ENCODE results near the gene KCNJ6.

KCNJ6 gene

DNA sequence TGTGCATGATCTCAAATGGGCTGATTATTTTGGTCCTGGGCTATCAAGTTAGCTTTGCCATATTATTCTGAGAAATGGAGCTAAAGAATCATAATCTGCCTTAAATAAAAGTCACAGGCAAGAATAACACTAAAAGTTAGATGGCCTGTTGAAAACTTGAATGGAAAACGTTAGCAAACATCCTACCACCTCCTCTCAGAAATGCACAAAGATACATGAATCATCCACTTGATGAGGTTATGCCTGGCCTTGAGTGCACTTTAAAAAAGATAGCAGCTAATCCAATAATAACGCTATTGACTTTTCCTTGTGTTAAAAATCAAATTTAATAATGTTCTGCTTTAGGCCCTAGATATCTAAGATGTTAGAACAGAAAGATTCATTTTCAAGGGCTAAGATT lies 108.0 kb downstream of the KCNJ6 start:
- in situ Hi-C loops (cut with MboI; ENCODE audit: low sequenced_read_pairs), result no loop called here
- no peaks in the 10 kb centered on the region for H3K9me3 ChIP-seq
- H3K36me3 ChIP-seq (replicated peaks), result no peaks in the 10 kb centered on the region
- H3K4me3 ChIP-seq, result no peak overlapping the region
- H3K27me3 ChIP-seq (ENCODE audit: low read depth), result no peaks in the 10 kb centered on the region
- H3K4me1 ChIP-seq, result no peaks in the 10 kb centered on the region
- DNase-seq (ENCODE audit: low spot score in 2 of 2), result no peak

GRCh38 chr21:37805266-37805665 lies 111.0 kb downstream of the KCNJ6 start:
- in situ Hi-C loops (cut with MboI; ENCODE audit: low sequenced_read_pairs), result no loop called here
- Histone ChIP-seq H3K36me3 (replicated peaks) (no peaks in the 10 kb centered on the region), H3K27me3 (ENCODE audit: low read depth) (no peaks in the 10 kb centered on the region), H3K4me3 (no peak overlapping the region), H3K4me1 (no peaks in the 10 kb centered on the region), H3K9me3 (no peaks in the 10 kb centered on the region)
- no peak for DNase-seq (ENCODE audit: low spot score in 2 of 2)

DNA sequence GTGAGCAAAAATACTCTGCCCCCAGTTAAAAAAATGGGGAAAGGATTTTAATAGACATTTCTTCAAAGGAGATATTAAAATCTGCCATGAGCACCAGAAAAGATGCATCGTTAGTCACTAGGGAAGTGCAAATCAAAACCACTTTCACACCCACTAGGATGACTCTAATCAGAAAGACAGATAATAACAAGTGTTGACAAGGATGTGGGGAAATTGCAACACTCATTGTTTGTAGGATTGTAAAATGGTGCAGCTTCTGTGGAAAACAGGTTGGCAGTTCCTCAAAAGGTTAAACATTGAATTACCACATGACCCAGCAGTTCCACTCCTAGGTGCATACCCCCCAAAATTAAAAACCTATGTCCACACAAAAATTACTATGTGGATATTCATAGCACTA lies 112.3 kb downstream of the KCNJ6 start:
- DNase-seq (ENCODE audit: low spot score in 2 of 2), result no peak
- in situ Hi-C loops (cut with MboI; ENCODE audit: low sequenced_read_pairs), result no loop called here
- Histone ChIP-seq H3K36me3 (replicated peaks) (no peaks in the 10 kb centered on the region), H3K9me3 (no peaks in the 10 kb centered on the region), H3K4me1 (no peaks in the 10 kb centered on the region), H3K4me3 (no peak overlapping the region), H3K27me3 (ENCODE audit: low read depth) (no peaks in the 10 kb centered on the region)

DNA sequence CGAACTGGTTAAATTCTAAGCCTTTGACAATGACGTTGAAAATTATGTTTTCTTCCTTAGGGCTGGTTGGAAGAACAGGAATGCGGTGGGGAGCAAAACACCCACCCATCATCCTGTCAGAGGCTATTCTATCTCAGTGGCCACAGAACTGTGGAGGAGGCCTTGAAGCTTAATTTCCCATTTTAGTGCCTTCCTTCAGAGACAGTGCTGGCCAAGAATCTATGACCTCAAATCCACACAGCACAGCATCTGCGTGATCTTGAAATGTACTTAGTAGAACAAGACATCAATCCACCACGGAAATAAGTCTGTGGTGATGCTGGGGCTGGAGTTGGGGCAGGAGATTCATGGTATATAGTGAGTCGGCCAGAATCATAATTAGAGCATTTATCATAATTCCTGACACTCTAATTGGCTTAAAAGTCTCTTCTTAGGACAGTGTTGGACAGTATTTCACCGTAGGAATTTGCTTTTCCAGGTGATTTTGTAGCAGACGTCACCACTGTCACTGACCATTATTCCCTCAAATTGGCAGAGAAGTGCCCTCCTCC lies 113.1 kb downstream of the KCNJ6 start:
- no peak for DNase-seq (ENCODE audit: low spot score in 2 of 2)
- Histone ChIP-seq H3K9me3 (no peaks in the 10 kb centered on the region), H3K4me1 (no peaks in the 10 kb centered on the region), H3K36me3 (replicated peaks) (no peaks in the 10 kb centered on the region), H3K4me3 (no peak overlapping the region), H3K27me3 (ENCODE audit: low read depth) (no peaks in the 10 kb centered on the region)
- in situ Hi-C loops (cut with MboI; ENCODE audit: low sequenced_read_pairs), result no loop called here

DNA sequence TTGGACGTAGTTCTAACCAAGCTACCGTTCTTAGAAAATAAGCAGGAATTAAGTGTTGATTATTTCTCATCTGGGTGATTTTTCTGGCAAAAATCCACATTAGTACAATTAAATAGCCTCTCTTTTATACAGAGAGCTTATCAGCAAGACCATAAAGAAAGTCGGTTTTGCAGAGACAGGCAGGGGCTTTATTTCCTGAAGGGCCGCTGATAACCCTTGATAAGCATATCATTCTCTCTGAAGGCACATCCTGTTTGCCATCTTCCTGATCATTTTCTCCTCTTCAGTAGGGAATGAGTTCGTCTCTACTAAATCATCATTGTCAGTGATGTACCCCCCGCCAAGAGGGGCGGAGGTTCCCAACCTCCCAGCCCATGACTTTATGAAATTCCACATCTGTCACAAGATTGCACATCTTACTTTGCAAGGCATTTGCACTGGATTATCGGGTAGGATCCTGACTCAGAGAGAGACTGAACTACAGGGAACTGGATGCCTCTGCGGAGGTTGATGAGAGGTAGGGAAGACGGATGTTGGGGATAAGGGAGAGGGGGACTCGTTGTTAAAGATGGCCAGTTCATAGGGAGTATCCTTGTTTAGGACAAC lies 115.7 kb downstream of the KCNJ6 start:
- Histone ChIP-seq H3K9me3 (no peaks in the 10 kb centered on the region), H3K4me3 (no peak overlapping the region), H3K27me3 (ENCODE audit: low read depth) (no peaks in the 10 kb centered on the region), H3K36me3 (replicated peaks) (no peaks in the 10 kb centered on the region), H3K4me1 (no peaks in the 10 kb centered on the region)
- DNase-seq (ENCODE audit: low spot score in 2 of 2), result no peak
- in situ Hi-C loops (cut with MboI; ENCODE audit: low sequenced_read_pairs), result no loop called here

DNA sequence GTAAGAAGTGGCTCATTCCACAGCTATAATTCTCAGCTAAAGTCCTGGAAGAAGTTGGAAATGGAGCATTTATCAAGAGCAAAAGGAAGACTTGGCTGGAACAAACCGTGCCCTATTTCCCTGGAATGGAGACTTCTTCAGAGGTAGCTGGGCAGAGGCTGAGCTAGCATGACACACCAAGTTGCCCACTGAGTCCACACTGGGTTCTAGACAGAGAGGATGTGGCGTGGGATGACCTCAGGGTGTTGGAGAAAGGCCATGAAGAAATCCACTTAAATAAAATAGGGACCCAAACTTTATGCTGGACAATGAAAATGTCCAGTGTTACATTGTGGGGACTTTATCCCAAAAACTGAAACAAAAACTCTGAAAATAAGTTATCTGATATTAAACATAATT lies 116.2 kb downstream of the KCNJ6 start:
- in situ Hi-C loops (cut with MboI; ENCODE audit: low sequenced_read_pairs), result no loop called here
- Histone ChIP-seq H3K9me3 (no peaks in the 10 kb centered on the region), H3K4me1 (no peaks in the 10 kb centered on the region), H3K4me3 (no peak overlapping the region), H3K36me3 (replicated peaks) (no peaks in the 10 kb centered on the region), H3K27me3 (ENCODE audit: low read depth) (no peaks in the 10 kb centered on the region)
- DNase-seq (ENCODE audit: low spot score in 2 of 2), result no peak

GRCh38 chr21:37799211-37800056 lies 116.8 kb downstream of the KCNJ6 start:
- no peaks in the 10 kb centered on the region for H3K36me3 ChIP-seq (replicated peaks)
- no peaks in the 10 kb centered on the region for H3K27me3 ChIP-seq (ENCODE audit: low read depth)
- H3K9me3 ChIP-seq, result no peaks in the 10 kb centered on the region
- DNase-seq (ENCODE audit: low spot score in 2 of 2), result no peak
- in situ Hi-C loops (cut with MboI; ENCODE audit: low sequenced_read_pairs), result no loop called here
- no peaks in the 10 kb centered on the region for H3K4me1 ChIP-seq
- no peak overlapping the region for H3K4me3 ChIP-seq

DNA sequence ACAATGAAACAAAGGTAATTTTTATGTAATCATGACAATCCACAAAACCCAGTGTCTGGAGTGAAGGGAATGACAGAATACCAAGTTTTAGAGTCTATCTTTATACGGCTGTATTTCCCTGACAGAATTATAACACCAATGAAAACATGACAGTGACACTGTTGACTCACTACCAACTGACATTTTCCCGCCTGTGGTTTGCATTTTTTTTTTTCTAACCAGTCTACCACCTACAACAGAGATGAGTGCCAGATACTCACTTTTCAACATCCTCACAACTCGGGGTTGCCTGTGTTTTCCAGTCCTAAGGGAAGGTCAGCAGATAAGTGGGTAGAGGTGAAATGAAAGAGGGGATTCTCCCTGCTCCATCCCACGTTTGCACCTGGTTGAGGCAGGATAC lies 118.9 kb downstream of the KCNJ6 start:
- no peaks in the 10 kb centered on the region for H3K27me3 ChIP-seq (ENCODE audit: low read depth)
- no peak for DNase-seq (ENCODE audit: low spot score in 2 of 2)
- H3K9me3 ChIP-seq, result no peaks in the 10 kb centered on the region
- no peaks in the 10 kb centered on the region for H3K4me1 ChIP-seq
- in situ Hi-C loops (cut with MboI; ENCODE audit: low sequenced_read_pairs), result no loop called here
- H3K4me3 ChIP-seq, result no peak overlapping the region
- H3K36me3 ChIP-seq (replicated peaks), result no peaks in the 10 kb centered on the region

DNA sequence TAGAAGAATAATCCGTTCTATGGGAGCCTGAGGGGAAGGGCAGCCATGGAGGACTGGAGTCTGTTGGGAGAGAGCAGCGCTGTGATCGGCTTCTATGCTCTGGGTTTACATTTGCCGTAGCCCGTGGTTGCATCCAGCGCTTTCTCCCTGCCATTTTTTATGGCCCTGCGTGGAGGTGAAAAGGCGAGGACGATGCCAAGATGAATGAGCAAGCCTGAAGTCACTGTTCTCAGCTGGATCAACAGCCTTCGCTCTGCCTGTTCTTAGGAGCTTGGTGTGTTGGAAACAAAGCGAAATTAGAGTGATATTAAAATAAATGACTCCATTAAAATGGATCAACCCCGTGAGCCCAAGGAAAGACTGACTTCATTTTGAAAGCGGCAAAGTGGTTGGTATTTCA lies 120.2 kb downstream of the KCNJ6 start:
- Histone ChIP-seq H3K4me3 (no peak overlapping the region), H3K4me1 (no peaks in the 10 kb centered on the region), H3K36me3 (replicated peaks) (no peaks in the 10 kb centered on the region), H3K9me3 (no peaks in the 10 kb centered on the region), H3K27me3 (ENCODE audit: low read depth) (no peaks in the 10 kb centered on the region)
- in situ Hi-C loops (cut with MboI; ENCODE audit: low sequenced_read_pairs), result no loop called here
- no peak for DNase-seq (ENCODE audit: low spot score in 2 of 2)

DNA sequence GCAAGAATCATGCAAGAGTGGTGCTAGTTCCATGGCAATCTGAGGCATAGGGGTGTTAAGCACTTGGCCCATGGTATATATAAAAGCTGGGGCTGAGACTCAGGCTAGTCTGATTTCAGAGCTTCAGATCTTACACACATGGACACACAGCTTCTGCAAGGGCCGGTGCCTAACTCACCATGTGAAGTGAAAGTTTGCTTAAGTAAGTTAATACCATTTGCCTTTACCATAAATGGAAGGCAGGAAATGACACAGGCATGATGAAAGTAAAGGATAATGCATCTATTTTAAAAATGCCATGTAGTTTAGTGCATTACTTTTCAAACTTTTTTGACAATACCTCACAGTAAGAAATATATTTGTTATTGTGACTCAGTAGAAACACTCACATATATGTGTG lies 122.6 kb downstream of the KCNJ6 start:
- Histone ChIP-seq H3K9me3 (no peaks in the 10 kb centered on the region; the same call in 1 of the 2 replicates), H3K4me3 (no peak overlapping the region), H3K36me3 (replicated peaks) (no peaks in the 10 kb centered on the region), H3K27me3 (ENCODE audit: low read depth) (no peaks in the 10 kb centered on the region), H3K4me1 (no peaks in the 10 kb centered on the region)
- in situ Hi-C loops (cut with MboI; ENCODE audit: low sequenced_read_pairs), result no loop called here
- no peak for DNase-seq (ENCODE audit: low spot score in 2 of 2)

DNA sequence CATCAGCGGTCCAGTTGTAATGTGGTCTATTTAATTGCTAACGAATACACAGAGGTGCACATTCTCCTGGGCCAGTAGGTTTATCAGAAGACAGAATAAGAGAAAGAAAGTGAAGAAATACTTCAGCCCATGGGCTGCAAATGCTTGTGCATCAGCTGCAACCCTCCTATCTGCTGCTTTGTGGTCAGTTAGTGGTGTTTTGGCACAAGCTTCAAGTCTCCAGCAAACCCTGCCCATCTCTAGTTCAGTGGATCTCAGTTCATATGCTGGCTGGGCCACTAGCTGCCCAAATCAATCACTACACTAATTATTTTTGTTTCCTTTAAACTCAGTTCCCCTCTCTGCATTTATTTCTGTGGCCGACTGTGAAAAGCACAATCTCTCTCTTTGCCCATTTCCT lies 124.2 kb downstream of the KCNJ6 start:
- H3K36me3 ChIP-seq (replicated peaks), result no peaks in the 10 kb centered on the region
- in situ Hi-C loops (cut with MboI; ENCODE audit: low sequenced_read_pairs), result no loop called here
- H3K4me1 ChIP-seq, result no peaks in the 10 kb centered on the region
- no peak for DNase-seq (ENCODE audit: low spot score in 2 of 2)
- H3K27me3 ChIP-seq (ENCODE audit: low read depth), result no peaks in the 10 kb centered on the region
- no peaks in the 10 kb centered on the region; the same call in 1 of the 2 replicates for H3K9me3 ChIP-seq
- no peak overlapping the region for H3K4me3 ChIP-seq

- Histone ChIP-seq H3K4me1 (no peaks in the 10 kb centered on the region), H3K27me3 (ENCODE audit: low read depth) (no peaks in the 10 kb centered on the region), H3K9me3 (no peaks in the 10 kb centered on the region; the same call in 1 of the 2 replicates), H3K4me3 (no peak overlapping the region), H3K36me3 (replicated peaks) (no peaks in the 10 kb centered on the region)
- DNase-seq (ENCODE audit: low spot score in 2 of 2), result no peak
- in situ Hi-C loops (cut with MboI; ENCODE audit: low sequenced_read_pairs), result no loop called here
Observed at GRCh38 chr21:37790905-37791304, 125.4 kb downstream of the KCNJ6 start.

DNA sequence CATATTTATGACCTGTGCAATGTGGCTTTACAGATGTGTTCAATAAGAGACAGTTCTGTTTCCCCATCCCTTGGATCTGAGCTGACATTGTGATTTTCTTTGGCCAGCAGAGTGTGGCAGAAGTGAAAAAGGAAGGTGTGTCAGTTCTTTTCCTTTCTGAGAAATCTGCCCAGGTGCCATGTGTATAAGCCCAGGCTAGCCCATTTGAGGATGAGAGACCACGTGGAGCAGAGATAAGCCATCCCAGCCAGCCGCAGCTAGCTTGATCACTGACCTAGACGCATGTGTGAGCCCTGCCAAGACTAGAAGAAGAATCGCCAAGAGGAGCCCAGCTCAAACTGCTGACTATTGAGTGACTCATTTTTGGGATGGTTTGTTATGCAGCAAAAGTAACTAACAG lies 127.8 kb downstream of the KCNJ6 start:
- Histone ChIP-seq H3K36me3 (replicated peaks) (no peaks in the 10 kb centered on the region), H3K9me3 (no peaks in the 10 kb centered on the region; the same call in 1 of the 2 replicates), H3K4me1 (no peaks in the 10 kb centered on the region), H3K27me3 (ENCODE audit: low read depth) (no peaks in the 10 kb centered on the region), H3K4me3 (no peak overlapping the region)
- in situ Hi-C loops (cut with MboI; ENCODE audit: low sequenced_read_pairs), result no loop called here
- DNase-seq (ENCODE audit: low spot score in 2 of 2), result no peak

- Histone ChIP-seq H3K36me3 (replicated peaks) (no peaks in the 10 kb centered on the region), H3K27me3 (ENCODE audit: low read depth) (no peaks in the 10 kb centered on the region), H3K4me1 (no peaks in the 10 kb centered on the region), H3K4me3 (no peak overlapping the region), H3K9me3 (no peaks in the 10 kb centered on the region; the same call in 1 of the 2 replicates)
- DNase-seq (ENCODE audit: low spot score in 2 of 2), result no peak
- in situ Hi-C loops (cut with MboI; ENCODE audit: low sequenced_read_pairs), result no loop called here
Observed at GRCh38 chr21:37787456-37787855, 128.8 kb downstream of the KCNJ6 start.

Data from HAP-1 (cell line).